ENCODE data around the gene POU1F1. TPM values are rescaled to one million over a fixed set of nuclear protein-coding genes. Genes with fewer than 3 reads are reported as not detected.

The POU1F1 gene
- polyA plus RNA-seq, 1 donor (not counting 4 experiments of a cell fraction or from before 2014, with no cell fraction given), result not detected

DNA sequence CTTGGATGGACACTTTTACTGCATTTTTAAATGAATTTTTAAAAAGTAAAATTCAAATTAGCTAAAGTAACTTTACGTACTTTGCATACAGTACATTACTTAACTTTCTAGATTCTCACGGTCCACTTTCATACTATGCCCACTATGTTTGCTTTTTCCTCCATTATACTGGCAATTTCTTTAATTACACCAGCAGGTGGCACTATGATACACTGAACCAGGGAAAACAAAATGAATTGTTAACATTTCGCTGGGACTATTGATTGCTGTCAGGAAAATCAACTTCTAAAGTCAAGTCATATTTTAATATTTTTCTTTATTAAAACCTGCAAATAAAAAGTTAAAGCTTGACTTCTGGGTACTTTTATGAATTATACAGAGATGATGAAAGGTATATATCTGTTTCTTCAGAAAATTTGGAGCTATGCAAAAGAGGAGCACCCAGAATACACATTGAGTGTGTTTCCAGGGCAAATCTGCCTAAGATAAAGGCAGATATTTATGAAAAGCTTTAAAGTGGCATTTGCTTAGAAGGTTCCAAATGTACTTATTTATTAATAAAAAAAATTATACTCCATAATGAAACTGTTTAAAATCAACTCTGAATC lies 21.8 kb upstream of the POU1F1 start:
- H3K9me3 ChIP-seq (ENCODE audit: control insufficient read depth, low read depth, low read length), result no peaks in the 10 kb centered on the region
- no peaks in the 10 kb centered on the region for H3K27me3 ChIP-seq (ENCODE audit: control insufficient read depth, extremely low read depth, insufficient read depth, low read length)
- H3K4me2 ChIP-seq (ENCODE audit: control insufficient read depth, extremely low read depth, insufficient read depth, low read depth, low read length), result no peak overlapping the region
- no peak overlapping the region for H2AFZ ChIP-seq (ENCODE audit: control insufficient read depth, low read length)
- H3K9me1 ChIP-seq (ENCODE audit: control insufficient read depth, extremely low read depth, insufficient read depth, low read length), result no peaks in the 10 kb centered on the region
- no peaks in the 10 kb centered on the region for H3K79me2 ChIP-seq (ENCODE audit: control insufficient read depth, insufficient read depth, low read length)
- no peaks in the 10 kb centered on the region for H3K36me3 ChIP-seq (ENCODE audit: control insufficient read depth in 2 of 2, extremely low read depth in 1 of 2, insufficient read depth in 2 of 2, low read length in 2 of 2)
- no peak overlapping the region for H3K9ac ChIP-seq (ENCODE audit: control insufficient read depth, extremely low read depth, insufficient read depth, low read length)
- no peak overlapping the region for H3K4me3 ChIP-seq (ENCODE audit: control insufficient read depth in 2 of 3, extremely low read depth in 1 of 3, insufficient read depth in 2 of 3, low read depth in 1 of 3, low read length in 3 of 3)
- H4K20me1 ChIP-seq (ENCODE audit: control insufficient read depth, extremely low read depth, insufficient read depth, low read length), result no peaks in the 10 kb centered on the region
- H3K27ac ChIP-seq (ENCODE audit: control insufficient read depth, insufficient read depth, low read length), result no peak overlapping the region
- FAIRE-seq (no peak), DNase-seq (ENCODE audit: low read depth, low spot score) (no peak)
- TF ChIP-seq EZH2 (IDR thresholded peaks at IDR 0.05; ENCODE audit: low read length), result no peak
- TF ChIP-seq, protein P1, sequence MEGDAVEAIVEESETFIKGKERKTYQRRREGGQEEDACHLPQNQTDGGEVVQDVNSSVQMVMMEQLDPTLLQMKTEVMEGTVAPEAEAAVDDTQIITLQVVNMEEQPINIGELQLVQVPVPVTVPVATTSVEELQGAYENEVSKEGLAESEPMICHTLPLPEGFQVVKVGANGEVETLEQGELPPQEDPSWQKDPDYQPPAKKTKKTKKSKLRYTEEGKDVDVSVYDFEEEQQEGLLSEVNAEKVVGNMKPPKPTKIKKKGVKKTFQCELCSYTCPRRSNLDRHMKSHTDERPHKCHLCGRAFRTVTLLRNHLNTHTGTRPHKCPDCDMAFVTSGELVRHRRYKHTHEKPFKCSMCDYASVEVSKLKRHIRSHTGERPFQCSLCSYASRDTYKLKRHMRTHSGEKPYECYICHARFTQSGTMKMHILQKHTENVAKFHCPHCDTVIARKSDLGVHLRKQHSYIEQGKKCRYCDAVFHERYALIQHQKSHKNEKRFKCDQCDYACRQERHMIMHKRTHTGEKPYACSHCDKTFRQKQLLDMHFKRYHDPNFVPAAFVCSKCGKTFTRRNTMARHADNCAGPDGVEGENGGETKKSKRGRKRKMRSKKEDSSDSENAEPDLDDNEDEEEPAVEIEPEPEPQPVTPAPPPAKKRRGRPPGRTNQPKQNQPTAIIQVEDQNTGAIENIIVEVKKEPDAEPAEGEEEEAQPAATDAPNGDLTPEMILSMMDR (optimal IDR thresholded peaks at IDR 0.05 in 1 of 3, IDR thresholded peaks at IDR 0.05 in 1 of 3, conservative IDR thresholded peaks at IDR 0.05 in 1 of 3; ENCODE audit: extremely low read depth in 1 of 3, insufficient read depth in 2 of 3, low read length in 3 of 3), result peak in 2 of 3 experiments; percentile 32 to 48
- dilution Hi-C loops (cut with MboI; ENCODE audit: extremely low pct_ligation_motif_present, low sequenced_read_pairs), result no loop called here
- no peaks in the 10 kb centered on the region for H3K4me1 ChIP-seq (ENCODE audit: control insufficient read depth, extremely low read depth, insufficient read depth, low read length)

DNA sequence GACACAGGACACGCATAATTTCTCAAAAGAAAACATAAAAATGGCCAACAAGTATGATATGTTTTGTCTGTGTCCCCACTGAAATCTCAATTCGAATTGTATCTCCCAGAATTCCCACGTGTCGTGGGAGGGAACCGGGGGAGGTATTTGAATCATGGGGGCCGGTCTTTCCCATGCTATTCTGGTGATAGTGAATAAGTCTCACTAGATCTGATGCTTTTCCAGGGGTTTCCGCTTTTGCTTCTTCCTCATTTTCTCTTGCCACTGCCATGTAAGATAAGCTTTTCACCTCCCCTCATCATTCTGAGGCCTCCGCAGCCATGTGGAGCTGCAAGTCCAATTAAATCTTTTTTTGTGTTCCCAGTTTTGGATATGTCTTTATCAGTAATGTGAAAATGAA lies 12.1 kb upstream of the POU1F1 start:
- Histone ChIP-seq H3K79me2 (ENCODE audit: control insufficient read depth, insufficient read depth, low read length) (no peaks in the 10 kb centered on the region), H3K4me1 (ENCODE audit: control insufficient read depth, extremely low read depth, insufficient read depth, low read length) (no peaks in the 10 kb centered on the region), H4K20me1 (ENCODE audit: control insufficient read depth, extremely low read depth, insufficient read depth, low read length) (no peaks in the 10 kb centered on the region), H3K9me1 (ENCODE audit: control insufficient read depth, extremely low read depth, insufficient read depth, low read length) (no peaks in the 10 kb centered on the region), H3K9ac (ENCODE audit: control insufficient read depth, extremely low read depth, insufficient read depth, low read length) (no peak overlapping the region), H3K9me3 (ENCODE audit: control insufficient read depth, low read depth, low read length) (no peaks in the 10 kb centered on the region), H3K36me3 (ENCODE audit: control insufficient read depth in 2 of 2, extremely low read depth in 1 of 2, insufficient read depth in 2 of 2, low read length in 2 of 2) (no peaks in the 10 kb centered on the region), H3K4me3 (ENCODE audit: control insufficient read depth in 2 of 3, extremely low read depth in 1 of 3, insufficient read depth in 2 of 3, low read depth in 1 of 3, low read length in 3 of 3) (no peak overlapping the region), H3K27me3 (ENCODE audit: control insufficient read depth, extremely low read depth, insufficient read depth, low read length) (no peaks in the 10 kb centered on the region), H3K4me2 (ENCODE audit: control insufficient read depth, extremely low read depth, insufficient read depth, low read depth, low read length) (no peak overlapping the region), H2AFZ (ENCODE audit: control insufficient read depth, low read length) (no peak overlapping the region), H3K27ac (ENCODE audit: control insufficient read depth, insufficient read depth, low read length) (no peak overlapping the region)
- DNase-seq (ENCODE audit: low read depth, low spot score), result no peak
- TF ChIP-seq, protein P1 (optimal IDR thresholded peaks at IDR 0.05 in 1 of 3, IDR thresholded peaks at IDR 0.05 in 1 of 3, conservative IDR thresholded peaks at IDR 0.05 in 1 of 3; ENCODE audit: extremely low read depth in 1 of 3, insufficient read depth in 2 of 3, low read length in 3 of 3), result no peak
- TF ChIP-seq EZH2 (IDR thresholded peaks at IDR 0.05; ENCODE audit: low read length), result no peak
- dilution Hi-C loops (cut with MboI; ENCODE audit: extremely low pct_ligation_motif_present, low sequenced_read_pairs), result no loop called here
- no peak for FAIRE-seq

Measured in keratinocyte (primary cell).